Measurements from ENCODE around the gene FTSJ3. TPM values are rescaled to one million over a fixed set of nuclear protein-coding genes. Genes with fewer than 3 reads are reported as not detected.

FTSJ3 gene
- polyA plus RNA-seq, 1 of the 3 experiments (the other 2 are of a cell fraction): 148 TPM

- Histone ChIP-seq H4K20me1 (ENCODE audit: insufficient read depth) (peaks cover 8% of the 10 kb centered on the region; the same call in 1 of the 2 replicates), H2AFZ (ENCODE audit: low read depth) (no peak overlapping the region), H3K36me3 (replicated peaks in 1 of 2; ENCODE audit: control insufficient read depth in 1 of 2, insufficient read depth in 2 of 2, low read length in 1 of 2) (peaks cover 70 to 75% of the 10 kb centered on the region in 2 experiments), H3K27me3 (ENCODE audit: insufficient read depth) (no peaks in the 10 kb centered on the region), H3K27ac (ENCODE audit: low read depth in 2 of 2, low read length in 1 of 2) (no peak overlapping the region; a peak in 1 of 4 replicates), H3K9me2 (no peaks in the 10 kb centered on the region), H3K9ac (no peak overlapping the region), H3K79me2 (ENCODE audit: insufficient read depth) (peaks cover 58% of the 10 kb centered on the region), H3K9me3 (no peaks in the 10 kb centered on the region), H3K4me3 (ENCODE audit: low read depth in 2 of 2, low read length in 1 of 2) (no peak overlapping the region), H3K4me2 (no peak overlapping the region), H3F3A (replicated peaks; ENCODE audit: insufficient read depth) (peaks cover 40% of the 10 kb centered on the region), H3K4me1 (ENCODE audit: control insufficient read depth in 1 of 2, insufficient read depth in 2 of 2, low read depth in 1 of 2, low read length in 1 of 2) (peaks cover 9 to 32% of the 10 kb centered on the region in 2 experiments; a peak in 2 of 4 replicates)
- ChIA-PET POLR2A (interaction anchor here (3.0 kb wide), 1 partner anchor 51 kb away, joined by 14 read pairs; the partner anchor contains the start of genes CCDC47 and DDX42), CTCF (interaction anchor here (0.7 to 4.2 kb wide), 5 partner anchors 10 to 51 kb away, joined by 3 to 27 read pairs (median 4); partner anchors contain the start of gene CCDC47)
- TF ChIP-seq REST (IDR thresholded peaks at IDR 0.05; ENCODE audit: low read depth, low read length): no peak
- TF ChIP-seq, protein P1, sequence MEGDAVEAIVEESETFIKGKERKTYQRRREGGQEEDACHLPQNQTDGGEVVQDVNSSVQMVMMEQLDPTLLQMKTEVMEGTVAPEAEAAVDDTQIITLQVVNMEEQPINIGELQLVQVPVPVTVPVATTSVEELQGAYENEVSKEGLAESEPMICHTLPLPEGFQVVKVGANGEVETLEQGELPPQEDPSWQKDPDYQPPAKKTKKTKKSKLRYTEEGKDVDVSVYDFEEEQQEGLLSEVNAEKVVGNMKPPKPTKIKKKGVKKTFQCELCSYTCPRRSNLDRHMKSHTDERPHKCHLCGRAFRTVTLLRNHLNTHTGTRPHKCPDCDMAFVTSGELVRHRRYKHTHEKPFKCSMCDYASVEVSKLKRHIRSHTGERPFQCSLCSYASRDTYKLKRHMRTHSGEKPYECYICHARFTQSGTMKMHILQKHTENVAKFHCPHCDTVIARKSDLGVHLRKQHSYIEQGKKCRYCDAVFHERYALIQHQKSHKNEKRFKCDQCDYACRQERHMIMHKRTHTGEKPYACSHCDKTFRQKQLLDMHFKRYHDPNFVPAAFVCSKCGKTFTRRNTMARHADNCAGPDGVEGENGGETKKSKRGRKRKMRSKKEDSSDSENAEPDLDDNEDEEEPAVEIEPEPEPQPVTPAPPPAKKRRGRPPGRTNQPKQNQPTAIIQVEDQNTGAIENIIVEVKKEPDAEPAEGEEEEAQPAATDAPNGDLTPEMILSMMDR (IDR thresholded peaks at IDR 0.05): no peak
- TF ChIP-seq ELF1 (IDR thresholded peaks at IDR 0.05): no peak
- no peak for TF ChIP-seq MAX (IDR thresholded peaks at IDR 0.05; ENCODE audit: low read depth)
- no peak for TF ChIP-seq TAF1 (IDR thresholded peaks at IDR 0.05; ENCODE audit: borderline replicate concordance, low read depth, low read length)
- TF ChIP-seq RFX5 (IDR thresholded peaks at IDR 0.05; ENCODE audit: low read length): no peak
- TF ChIP-seq GATA2 (CRISPR knock-in tag; IDR thresholded peaks at IDR 0.05): no peak
- no peak for TF ChIP-seq SIN3A (IDR thresholded peaks at IDR 0.05; ENCODE audit: borderline replicate concordance, low read depth, low read length)
- no peak for TF ChIP-seq JUND (IDR thresholded peaks at IDR 0.05)
- TF ChIP-seq EZH2phosphoT487 (IDR thresholded peaks at IDR 0.05; ENCODE audit: borderline replicate concordance, low read depth): no peak
- TF ChIP-seq FOXM1 (IDR thresholded peaks at IDR 0.05; ENCODE audit: low read depth): no peak
- no peak for TF ChIP-seq MXI1 (IDR thresholded peaks at IDR 0.05; ENCODE audit: low read depth, low read length)
- no peak for TF ChIP-seq SMC3 (IDR thresholded peaks at IDR 0.05; ENCODE audit: low read depth, low read length)
- TF ChIP-seq FOXJ3 (CRISPR knock-in tag; IDR thresholded peaks at IDR 0.05): no peak
- TF ChIP-seq GABPA (IDR thresholded peaks at IDR 0.05; ENCODE audit: low read depth): no peak
- TF ChIP-seq RCOR1 (IDR thresholded peaks at IDR 0.05; ENCODE audit: low read length): no peak
- TF ChIP-seq FOSL2 (IDR thresholded peaks at IDR 0.05; ENCODE audit: borderline replicate concordance, low read depth): no peak
- TF ChIP-seq NRF1 (IDR thresholded peaks at IDR 0.05; ENCODE audit: low read depth, low read length): no peak
- WGBS (ENCODE audit: low lambda C conversion rate): 94% methylated on average over 9 of the region's 9 CpGs
- no peak for DNase-seq
Measured at GRCh38 chr17:63824362-63824761, 3.1 kb downstream of the FTSJ3 start.
